ENCODE results near the gene PLD4.

- TF ChIP-seq CTCF (IDR thresholded peaks at IDR 0.05) (no peak), EP300 (IDR thresholded peaks at IDR 0.05) (no peak)
Measured at GRCh38 chr14:104953097-104953496, 28.4 kb downstream of the PLD4 start.

All from suprapubic skin (tissue), 3 donors.